GM12891 (cell line): ENCODE data around the gene EVX1.

Source experiments
- DNase-seq: peaks from one replicate; pipeline ENCODE4 v3.0.0; 2011; ENCODE audit warnings: low spot score; ENCODE audit not compliant: insufficient read length
- FAIRE-seq: peaks from 2 replicates; lab custom pipeline; 2011; peaks lifted over from hg19 to GRCh38; lab: Jason Lieb, UNC
- PAX5 ChIP-seq: IDR thresholded peaks from 2 replicates; pipeline ENCODE4 v1.6.1; 2011; ENCODE audit warnings: low read length, moderate library complexity, mild to moderate bottlenecking; ENCODE audit not compliant: insufficient read depth, severe bottlenecking
- POLR2A ChIP-seq: IDR thresholded peaks from 2 replicates; pipeline ENCODE4 v1.6.1; 2011; ENCODE audit warnings: low read depth, low read length, control low read depth
- POLR2AphosphoS5 ChIP-seq: IDR thresholded peaks from 2 replicates; pipeline ENCODE4 v1.6.1; 2011; ENCODE audit warnings: low read depth, low read length, control low read depth
- POU2F2 ChIP-seq: IDR thresholded peaks from 2 replicates; pipeline ENCODE4 v1.6.1; 2011; ENCODE audit warnings: low read depth, mild to moderate bottlenecking, control low read depth, low read length, moderate library complexity
- SPI1 ChIP-seq: IDR thresholded peaks from 2 replicates; pipeline ENCODE4 v1.6.1; 2011; ENCODE audit warnings: low read depth, low read length, control low read depth
- TAF1 ChIP-seq: IDR thresholded peaks from 2 replicates; pipeline ENCODE4 v1.6.1; 2011; ENCODE audit warnings: low read depth, low read length, control low read depth

Gene EVX1

GRCh38 chr7:27224983-27225934 lies 17.3 kb upstream of the EVX1 start:
- DNase-seq = no peak
- FAIRE-seq = no peak
- no peak for TF ChIP-seq POU2F2
- no peak for TF ChIP-seq PAX5
- TF ChIP-seq TAF1 = no peak
- no peak for TF ChIP-seq SPI1
- TF ChIP-seq POLR2A = no peak
- no peak for TF ChIP-seq POLR2AphosphoS5

- no peak for DNase-seq
- TF ChIP-seq POU2F2 = no peak
- no peak for TF ChIP-seq PAX5
- no peak for TF ChIP-seq SPI1
- no peak for TF ChIP-seq TAF1
- no peak for FAIRE-seq
Observed at GRCh38 chr7:27229448-27229847, 13.2 kb upstream of the EVX1 start.

- FAIRE-seq = no peak
- no peak for DNase-seq
- TF ChIP-seq POLR2A (no peak), POU2F2 (no peak)
Observed at GRCh38 chr7:27235387-27236311, 7.0 kb upstream of the EVX1 start.

- no peak for FAIRE-seq
- DNase-seq = no peak
- TF ChIP-seq POU2F2 (no peak), TAF1 (no peak), POLR2A (no peak), PAX5 (no peak), POLR2AphosphoS5 (no peak), SPI1 (no peak)
Observed at GRCh38 chr7:27237735-27238334, 4.8 kb upstream of the EVX1 start.

GRCh38 chr7:27238979-27239386 lies 3.6 kb upstream of the EVX1 start:
- DNase-seq = no peak
- no peak for FAIRE-seq

GRCh38 chr7:27239387-27240014 lies 3.1 kb upstream of the EVX1 start:
- no peak for DNase-seq
- FAIRE-seq = no peak
- TF ChIP-seq POU2F2 (no peak), POLR2AphosphoS5 (no peak), PAX5 (no peak), TAF1 (no peak), SPI1 (no peak), POLR2A (no peak)

More at GRCh38 chr7:27238979-27239386, 3.6 kb upstream of the EVX1 start:
- TF ChIP-seq PAX5 (no peak), POU2F2 (no peak), POLR2A (no peak), POLR2AphosphoS5 (no peak), SPI1 (no peak), TAF1 (no peak)

GRCh38 chr7:27240015-27240731 lies 2.4 kb upstream of the EVX1 start:
- DNase-seq (no peak), FAIRE-seq (no peak)
- TF ChIP-seq SPI1 = no peak
- no peak for TF ChIP-seq POLR2AphosphoS5
- no peak for TF ChIP-seq POLR2A
- TF ChIP-seq PAX5 = no peak
- TF ChIP-seq TAF1 = no peak
- no peak for TF ChIP-seq POU2F2

GRCh38 chr7:27241189-27242056 lies 1.2 kb upstream of the EVX1 start:
- FAIRE-seq = no peak
- DNase-seq = no peak
- no peak for TF ChIP-seq TAF1
- TF ChIP-seq POLR2A = no peak
- TF ChIP-seq PAX5 = no peak
- no peak for TF ChIP-seq POU2F2
- no peak for TF ChIP-seq SPI1
- TF ChIP-seq POLR2AphosphoS5 = no peak
